ENCODE data around the gene TXNIP. TPM values are rescaled to one million over a fixed set of nuclear protein-coding genes. Genes with fewer than 3 reads are reported as not detected.

Gene TXNIP
- total RNA-seq, 2 donors from 2014 or later: 393 to 441 TPM

GRCh38 chr1:146016891-146017290, 20.5 kb upstream of the TXNIP start:
- DNase-seq (ENCODE audit: low spot score): no peak
- intact Hi-C loops (cut with DNase I): loop anchor here in 1 of 2 donors (10.0 kb wide), 2 partner anchors 132 to 162 kb away; partner anchors contain the start of genes ANKRD35 and PIAS3

GRCh38 chr1:146013559-146013922, 17.2 kb upstream of the TXNIP start:
- intact Hi-C loops (cut with DNase I): loop anchor here in 1 of 2 donors (10.0 kb wide), 2 partner anchors 129 to 159 kb away; partner anchors contain the start of genes ANKRD35 and PIAS3
- no peak for DNase-seq (ENCODE audit: low spot score)

GRCh38 chr1:146012703-146013558, 16.6 kb upstream of the TXNIP start:
- DNase-seq (ENCODE audit: low spot score): no peak
- intact Hi-C loops (cut with DNase I): loop anchor here in 1 of 2 donors (10.0 kb wide), 2 partner anchors 128 to 158 kb away; partner anchors contain the start of genes ANKRD35 and PIAS3

GRCh38 chr1:146010126-146010738, 13.9 kb upstream of the TXNIP start:
- no peak for DNase-seq (ENCODE audit: low spot score)
- intact Hi-C loops (cut with DNase I): loop anchor here in 1 of 2 donors (10.0 kb wide), 2 partner anchors 125 to 155 kb away; partner anchors contain the start of genes ANKRD35 and PIAS3

- intact Hi-C loops (cut with DNase I): loop anchor here (2.0 kb wide), 2 partner anchors 29 to 33 kb away; no protein-coding TSS in a partner anchor
Observed at GRCh38 chr1:146007489-146008133, 11.2 kb upstream of the TXNIP start.

GRCh38 chr1:146001709-146002108, 5.3 kb upstream of the TXNIP start:
- intact Hi-C loops (cut with DNase I): no loop called here
- DNase-seq (ENCODE audit: low spot score): no peak

More at GRCh38 chr1:146007489-146008133, 11.2 kb upstream of the TXNIP start:
- no peak for DNase-seq (ENCODE audit: low spot score)

- no peak for DNase-seq (ENCODE audit: low spot score)
- intact Hi-C loops (cut with DNase I): no loop called here
Observed at GRCh38 chr1:145999321-146000024, 3.1 kb upstream of the TXNIP start.

- DNase-seq (ENCODE audit: low spot score): no peak
- intact Hi-C loops (cut with DNase I): no loop called here
Observed at GRCh38 chr1:145997718-145998023, 1.3 kb upstream of the TXNIP start.

- intact Hi-C loops (cut with DNase I): no loop called here
- no peak for DNase-seq (ENCODE audit: low spot score)
Observed at GRCh38 chr1:145997016-145997717, 788 bp upstream of the TXNIP start.

GRCh38 chr1:145995964-145996432, 381 bp downstream of the TXNIP start:
- intact Hi-C loops (cut with DNase I): no loop called here
- no peak for DNase-seq (ENCODE audit: low spot score)

GRCh38 chr1:145995148-145995881, 1.1 kb downstream of the TXNIP start:
- intact Hi-C loops (cut with DNase I): no loop called here
- no peak for DNase-seq (ENCODE audit: low spot score)

GRCh38 chr1:145994391-145995120, 1.8 kb downstream of the TXNIP start:
- intact Hi-C loops (cut with DNase I): no loop called here
- no peak for DNase-seq (ENCODE audit: low spot score)

GRCh38 chr1:145993618-145994390, 2.6 kb downstream of the TXNIP start:
- no peak for DNase-seq (ENCODE audit: low spot score)
- intact Hi-C loops (cut with DNase I): no loop called here

GRCh38 chr1:145992958-145993617, 3.3 kb downstream of the TXNIP start:
- intact Hi-C loops (cut with DNase I): no loop called here
- DNase-seq (ENCODE audit: low spot score): no peak

GRCh38 chr1:145992502-145992936, 3.9 kb downstream of the TXNIP start:
- intact Hi-C loops (cut with DNase I): no loop called here
- DNase-seq (ENCODE audit: low spot score): no peak
